Ishikawa (cell line): ENCODE results near the gene F10.

ENCODE experiments used
- CEBPB ChIP-seq: IDR thresholded peaks from 2 replicates; pipeline ENCODE4 v1.6.1; 2012
- CREB1 ChIP-seq: IDR thresholded peaks from 2 replicates; pipeline ENCODE4 v1.6.1; 2012; ENCODE audit warnings: low read depth
- EGR1 ChIP-seq: IDR thresholded peaks from 2 replicates; pipeline ENCODE4 v1.6.1; 2012
- EP300 ChIP-seq: IDR thresholded peaks from 2 replicates; pipeline ENCODE4 v1.6.1; 2012; ENCODE audit warnings: borderline replicate concordance
- FOXM1 ChIP-seq: IDR thresholded peaks from 2 replicates; pipeline ENCODE4 v1.6.1; 2012; ENCODE audit warnings: low read depth, borderline replicate concordance
- NFIC ChIP-seq: IDR thresholded peaks from 2 replicates; pipeline ENCODE4 v1.6.1; 2012
- RAD21 ChIP-seq: IDR thresholded peaks from 2 replicates; pipeline ENCODE4 v1.6.1; 2012; ENCODE audit warnings: low read depth
- TAF1 ChIP-seq: IDR thresholded peaks from 2 replicates; pipeline ENCODE4 v1.6.1; 2012; ENCODE audit warnings: low read depth, mild to moderate bottlenecking
- TCF12 ChIP-seq: IDR thresholded peaks from 2 replicates; pipeline ENCODE4 v1.6.1; 2012; ENCODE audit warnings: low read depth
- TEAD4 ChIP-seq: IDR thresholded peaks from 2 replicates; pipeline ENCODE4 v1.6.1; 2012
- YY1 ChIP-seq: IDR thresholded peaks from 2 replicates; pipeline ENCODE4 v1.6.1; 2012; ENCODE audit warnings: low read depth
- ZBTB7A ChIP-seq: IDR thresholded peaks from 2 replicates; pipeline ENCODE4 v1.6.1; 2012; ENCODE audit warnings: low read depth
- TF ChIP-seq, protein P1 (sequence below): IDR thresholded peaks from 2 replicates; pipeline ENCODE4 v1.6.1; 2012
- TF ChIP-seq, protein P2 (sequence below): IDR thresholded peaks from 2 replicates; pipeline ENCODE4 v1.6.1; 2012
- TF ChIP-seq, protein P3 (sequence below): IDR thresholded peaks from 2 replicates; pipeline ENCODE4 v1.6.1; 2012; ENCODE audit warnings: low read depth, mild to moderate bottlenecking

F10 gene

DNA sequence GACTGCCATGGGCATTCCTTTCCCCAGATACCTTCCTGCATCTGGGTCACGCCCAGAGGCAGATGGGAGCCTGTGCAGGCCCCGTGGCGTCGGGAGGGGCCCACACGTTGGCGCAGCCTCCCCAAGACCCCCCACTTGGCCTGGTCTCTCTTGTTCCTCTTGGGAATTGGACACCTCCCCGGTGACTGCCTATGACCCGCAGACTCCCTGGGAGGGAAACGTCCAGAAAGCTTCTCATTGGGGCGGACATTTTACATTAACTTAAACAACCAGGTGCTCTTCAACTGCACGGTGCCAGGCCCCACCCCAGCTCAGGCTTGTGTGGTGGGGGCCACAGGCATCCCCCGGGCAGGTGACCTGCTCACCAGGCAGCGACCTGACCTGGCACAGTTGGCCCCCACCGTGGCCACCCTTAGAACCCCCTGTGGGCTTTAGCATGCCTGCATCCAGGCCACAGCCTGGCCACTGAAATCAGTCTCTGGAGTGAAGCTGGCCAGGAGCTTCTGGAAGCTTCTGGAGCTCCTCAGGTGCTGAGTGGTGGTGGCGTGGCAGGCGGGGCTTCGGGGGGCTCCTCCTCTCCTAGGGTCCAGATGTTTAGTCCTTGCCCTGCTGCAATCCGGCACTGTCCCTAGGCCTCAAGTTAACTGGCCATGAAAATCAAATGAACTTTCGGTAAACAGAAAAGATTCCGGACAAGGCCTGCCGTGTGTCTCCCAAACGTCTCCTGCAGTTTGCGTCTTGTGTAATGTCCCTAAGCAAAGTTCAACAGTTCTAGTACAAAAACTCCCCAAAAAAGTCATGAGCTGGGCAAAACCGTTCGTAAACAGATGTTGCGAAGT lies 27.3 kb downstream of the F10 start:
- TF ChIP-seq NFIC (no peak), RAD21 (no peak), TEAD4 (no peak), EGR1 (no peak), CREB1 (no peak), CEBPB (no peak), ZBTB7A (no peak), EP300 (no peak), FOXM1 (no peak), TCF12 (no peak), TAF1 (no peak), YY1 (no peak)
- TF ChIP-seq, protein P1, sequence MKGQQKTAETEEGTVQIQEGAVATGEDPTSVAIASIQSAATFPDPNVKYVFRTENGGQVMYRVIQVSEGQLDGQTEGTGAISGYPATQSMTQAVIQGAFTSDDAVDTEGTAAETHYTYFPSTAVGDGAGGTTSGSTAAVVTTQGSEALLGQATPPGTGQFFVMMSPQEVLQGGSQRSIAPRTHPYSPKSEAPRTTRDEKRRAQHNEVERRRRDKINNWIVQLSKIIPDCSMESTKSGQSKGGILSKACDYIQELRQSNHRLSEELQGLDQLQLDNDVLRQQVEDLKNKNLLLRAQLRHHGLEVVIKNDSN, result no peak
- TF ChIP-seq, protein P2, sequence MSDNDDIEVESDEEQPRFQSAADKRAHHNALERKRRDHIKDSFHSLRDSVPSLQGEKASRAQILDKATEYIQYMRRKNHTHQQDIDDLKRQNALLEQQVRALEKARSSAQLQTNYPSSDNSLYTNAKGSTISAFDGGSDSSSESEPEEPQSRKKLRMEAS, result no peak
- TF ChIP-seq, protein P3, sequence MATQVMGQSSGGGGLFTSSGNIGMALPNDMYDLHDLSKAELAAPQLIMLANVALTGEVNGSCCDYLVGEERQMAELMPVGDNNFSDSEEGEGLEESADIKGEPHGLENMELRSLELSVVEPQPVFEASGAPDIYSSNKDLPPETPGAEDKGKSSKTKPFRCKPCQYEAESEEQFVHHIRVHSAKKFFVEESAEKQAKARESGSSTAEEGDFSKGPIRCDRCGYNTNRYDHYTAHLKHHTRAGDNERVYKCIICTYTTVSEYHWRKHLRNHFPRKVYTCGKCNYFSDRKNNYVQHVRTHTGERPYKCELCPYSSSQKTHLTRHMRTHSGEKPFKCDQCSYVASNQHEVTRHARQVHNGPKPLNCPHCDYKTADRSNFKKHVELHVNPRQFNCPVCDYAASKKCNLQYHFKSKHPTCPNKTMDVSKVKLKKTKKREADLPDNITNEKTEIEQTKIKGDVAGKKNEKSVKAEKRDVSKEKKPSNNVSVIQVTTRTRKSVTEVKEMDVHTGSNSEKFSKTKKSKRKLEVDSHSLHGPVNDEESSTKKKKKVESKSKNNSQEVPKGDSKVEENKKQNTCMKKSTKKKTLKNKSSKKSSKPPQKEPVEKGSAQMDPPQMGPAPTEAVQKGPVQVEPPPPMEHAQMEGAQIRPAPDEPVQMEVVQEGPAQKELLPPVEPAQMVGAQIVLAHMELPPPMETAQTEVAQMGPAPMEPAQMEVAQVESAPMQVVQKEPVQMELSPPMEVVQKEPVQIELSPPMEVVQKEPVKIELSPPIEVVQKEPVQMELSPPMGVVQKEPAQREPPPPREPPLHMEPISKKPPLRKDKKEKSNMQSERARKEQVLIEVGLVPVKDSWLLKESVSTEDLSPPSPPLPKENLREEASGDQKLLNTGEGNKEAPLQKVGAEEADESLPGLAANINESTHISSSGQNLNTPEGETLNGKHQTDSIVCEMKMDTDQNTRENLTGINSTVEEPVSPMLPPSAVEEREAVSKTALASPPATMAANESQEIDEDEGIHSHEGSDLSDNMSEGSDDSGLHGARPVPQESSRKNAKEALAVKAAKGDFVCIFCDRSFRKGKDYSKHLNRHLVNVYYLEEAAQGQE, result no peak

DNA sequence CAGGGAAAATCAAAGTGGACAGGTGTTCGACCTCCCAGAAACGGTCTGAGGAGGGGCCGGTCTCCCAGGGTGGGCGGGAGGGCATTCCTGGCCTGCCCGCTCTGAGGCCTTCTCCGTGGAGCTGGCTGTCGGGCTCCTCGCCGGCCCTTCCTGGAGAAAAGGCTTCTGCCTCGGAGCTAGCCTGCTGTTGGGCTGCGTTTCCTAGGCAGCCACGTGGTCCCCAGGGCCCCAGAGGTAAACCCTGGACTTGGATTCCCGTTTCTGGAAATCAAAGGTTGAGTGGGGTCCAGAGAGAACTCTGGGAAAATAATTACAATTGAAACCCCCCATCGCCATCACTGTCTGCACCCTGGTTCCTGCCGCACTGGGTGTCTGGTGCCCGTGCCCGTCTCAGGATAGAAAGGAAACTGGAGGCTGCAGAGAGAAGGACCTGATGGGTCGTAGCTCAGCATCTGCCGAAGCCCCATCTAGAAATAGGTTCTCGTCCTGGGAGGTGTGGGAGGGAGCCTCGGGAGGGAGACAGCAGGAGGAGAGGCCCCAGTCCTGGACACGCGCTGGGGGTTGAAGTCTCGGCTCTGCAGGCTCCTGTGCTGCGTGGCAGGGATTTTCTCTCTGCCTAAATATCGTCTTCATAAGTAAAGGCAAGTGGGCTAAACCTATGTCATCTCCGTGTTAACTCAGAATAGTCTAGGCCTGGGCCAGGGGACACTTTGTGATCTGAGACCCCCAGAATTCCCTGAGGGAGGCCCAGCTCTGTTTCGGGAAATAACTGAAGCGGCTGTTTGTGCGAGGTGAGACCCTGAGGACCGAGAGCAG lies 28.2 kb downstream of the F10 start:
- no peak for TF ChIP-seq FOXM1
- no peak for TF ChIP-seq EGR1
- no peak for TF ChIP-seq YY1
- TF ChIP-seq CEBPB, result no peak
- TF ChIP-seq ZBTB7A, result no peak
- no peak for TF ChIP-seq TAF1
- TF ChIP-seq, protein P3, result no peak
- TF ChIP-seq TEAD4, result no peak
- TF ChIP-seq RAD21, result no peak
- TF ChIP-seq, protein P2, result no peak
- TF ChIP-seq, protein P1, result no peak
- TF ChIP-seq NFIC, result no peak
- TF ChIP-seq CREB1, result no peak
- no peak for TF ChIP-seq EP300
- TF ChIP-seq TCF12, result no peak

DNA sequence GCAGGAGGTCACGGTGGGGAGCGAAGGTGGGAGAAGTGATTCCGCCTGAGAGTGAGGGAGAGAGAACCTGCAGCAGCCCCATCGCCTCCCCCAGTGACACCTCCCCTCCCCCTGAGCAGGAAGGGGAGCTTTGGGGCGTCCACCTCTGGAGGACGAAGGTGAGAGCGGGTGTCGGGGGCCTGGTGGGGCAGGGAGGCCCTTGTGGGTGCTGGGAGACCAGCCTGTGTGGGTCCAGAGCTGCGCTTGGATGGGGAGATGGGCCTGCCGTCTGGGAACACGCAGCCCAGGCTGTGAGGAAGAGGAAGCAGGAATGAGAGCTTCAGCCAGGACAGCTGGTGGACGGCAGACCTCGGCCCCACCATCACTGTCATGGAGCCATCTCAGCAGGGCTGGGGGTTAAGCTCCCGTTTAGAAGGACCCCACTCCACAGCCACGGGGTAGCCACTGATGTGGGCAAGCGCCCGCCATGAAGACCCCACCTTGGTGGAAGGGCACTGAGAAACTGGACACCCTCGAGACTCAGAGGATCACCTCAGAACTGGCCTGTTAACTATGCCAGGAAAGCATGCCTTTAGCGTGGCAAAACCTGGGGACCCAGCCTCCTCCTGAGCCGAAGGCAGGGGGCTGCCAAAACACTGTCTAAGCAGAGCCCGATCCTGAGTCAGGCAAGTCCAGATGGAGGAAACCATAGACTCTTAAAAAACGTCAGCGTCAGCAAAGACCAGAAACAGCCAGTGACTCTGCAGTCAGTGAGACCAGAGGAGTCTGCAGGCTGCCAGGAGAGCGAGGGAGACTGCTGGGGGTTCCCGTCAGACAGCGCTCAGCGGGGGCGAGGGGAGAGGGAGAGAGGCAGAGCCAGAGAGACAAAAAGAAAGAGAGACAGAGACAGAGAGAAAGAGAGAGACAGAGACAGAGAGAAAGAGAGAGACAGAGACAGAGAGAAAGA lies 29.4 kb downstream of the F10 start:
- TF ChIP-seq TCF12 (no peak), EGR1 (no peak), CREB1 (no peak), FOXM1 (no peak), ZBTB7A (no peak), CEBPB (no peak), TEAD4 (no peak), NFIC (no peak)
- TF ChIP-seq, protein P3, result no peak
- TF ChIP-seq, protein P2, result no peak
